ENCODE results near the gene GSTM4.
"Not testable (repeated sequence)": the region's sequence is repeated elsewhere in the genome, so short reads cannot be mapped to it uniquely, and the experiment has no call there.

The GSTM4 gene

GRCh38 chr1:109667452-109668122 is 11.7 kb downstream of the GSTM4 start, which contains the start of gene GSTM2:
GSTM2 (plus strand) TSS chr1:109668057; CDS start chr1:109668116, 59 bp downstream.
- DNase-seq (ENCODE audit: low read depth) = peak; percentile 75

- DNase-seq (ENCODE audit: low read depth) = no peak
These were observed 12.3 kb downstream of the GSTM4 start for GRCh38 chr1:109668123-109668775.

DNA sequence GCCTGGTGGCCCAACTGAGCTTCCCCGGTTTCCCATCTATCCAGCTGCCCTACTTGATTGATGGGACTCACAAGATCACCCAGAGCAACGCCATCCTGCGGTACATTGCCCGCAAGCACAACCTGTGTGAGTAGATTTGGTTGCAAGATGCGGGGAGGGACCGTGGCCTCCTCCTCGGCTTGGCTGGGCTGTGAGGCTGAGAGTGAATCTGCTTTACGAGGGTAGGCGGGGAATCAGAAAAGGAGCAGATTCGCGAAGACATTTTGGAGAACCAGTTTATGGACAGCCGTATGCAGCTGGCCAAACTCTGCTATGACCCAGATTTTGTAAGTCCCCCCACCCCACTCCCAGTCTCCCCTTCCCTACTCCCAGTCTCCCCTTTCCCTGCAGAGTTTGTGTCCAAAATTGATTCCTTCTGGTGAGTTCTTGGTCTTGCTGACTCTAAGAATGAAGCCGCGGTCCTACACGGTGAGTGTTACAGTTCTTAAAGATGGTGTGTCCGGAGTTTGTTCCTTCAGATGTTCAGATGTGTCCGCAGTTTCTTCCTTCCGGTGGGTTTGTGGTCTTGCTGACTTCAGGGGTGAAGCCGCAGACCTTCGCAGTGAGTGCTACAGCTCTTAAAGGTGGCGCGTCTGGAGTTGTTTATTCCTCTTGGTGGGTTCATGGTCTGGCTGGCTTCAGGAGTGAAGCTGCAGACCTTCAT is 13.5 kb downstream of the GSTM4 start:
- no peak for DNase-seq (ENCODE audit: low read depth)

DNA sequence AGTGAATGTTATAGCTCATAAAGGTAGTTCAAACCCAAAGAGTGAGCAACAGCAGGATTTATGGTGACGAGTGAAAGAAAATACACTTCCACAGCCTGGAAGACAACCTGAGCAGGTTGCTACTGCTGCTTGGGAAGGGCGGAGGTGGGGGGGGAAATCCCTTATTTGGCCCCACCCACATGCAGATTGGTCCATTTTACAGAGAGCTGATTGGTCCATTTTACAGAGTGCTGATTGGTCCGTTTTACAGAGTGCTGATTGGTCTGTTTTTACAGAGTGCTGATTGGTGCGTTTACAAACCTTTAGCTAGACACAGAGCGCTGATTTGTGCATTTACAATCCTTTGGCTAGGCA is 14.0 kb downstream of the GSTM4 start:
- DNase-seq (ENCODE audit: low read depth) = not testable (repeated sequence)

GRCh38 chr1:109671067-109671466 is 15.2 kb downstream of the GSTM4 start:
- no peak for DNase-seq (ENCODE audit: low read depth)

- DNase-seq (ENCODE audit: low read depth) = not testable (repeated sequence)
These were observed 18.0 kb downstream of the GSTM4 start for GRCh38 chr1:109673861-109674260.

GRCh38 chr1:109676683-109677381 is 20.9 kb downstream of the GSTM4 start:
- DNase-seq (ENCODE audit: low read depth) = not testable (repeated sequence)

GRCh38 chr1:109677459-109677858 is 21.6 kb downstream of the GSTM4 start:
- no peak for DNase-seq (ENCODE audit: low read depth)

DNA sequence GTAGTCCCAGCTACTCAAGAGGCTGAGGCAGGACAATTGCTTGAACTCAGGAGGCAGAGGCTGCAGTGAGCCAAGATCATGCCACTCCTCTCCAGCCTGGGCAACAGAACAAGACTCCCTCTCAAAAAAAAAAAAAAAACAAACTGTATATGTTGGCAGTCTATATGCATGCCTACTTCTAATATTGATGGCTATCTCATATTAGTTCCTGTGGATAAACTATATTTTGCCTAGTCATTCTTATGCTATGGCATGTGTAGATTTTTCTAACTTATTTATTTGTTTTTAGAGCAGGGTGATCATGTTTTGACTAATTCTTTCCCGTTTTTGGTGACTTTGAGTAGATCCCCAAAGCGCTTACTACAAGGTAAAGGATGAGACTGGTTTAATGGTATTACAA is 22.7 kb downstream of the GSTM4 start:
- not testable (repeated sequence) for DNase-seq (ENCODE audit: low read depth)

GRCh38 chr1:109684777-109685176 is 28.9 kb downstream of the GSTM4 start:
- DNase-seq (ENCODE audit: low read depth) = not testable (repeated sequence)

DNA sequence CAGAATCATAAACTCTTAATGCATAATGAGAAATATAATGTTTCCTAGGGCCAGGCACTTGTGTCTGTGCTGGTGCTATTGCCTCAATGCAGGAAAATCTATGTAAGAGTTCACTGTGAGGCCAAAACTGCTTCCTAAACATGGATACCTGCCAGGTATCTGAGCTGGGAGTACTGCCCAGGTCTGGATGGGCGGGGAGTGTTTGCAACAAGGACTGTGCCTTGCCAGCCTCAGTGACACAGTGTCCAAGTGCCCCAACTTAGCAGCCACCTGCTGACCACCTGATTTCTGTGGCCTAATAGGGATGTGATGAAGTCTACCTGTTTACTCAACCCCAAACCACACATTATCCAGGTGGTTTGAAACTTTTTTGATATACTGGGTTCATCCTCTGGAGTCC is 29.5 kb downstream of the GSTM4 start:
- not testable (repeated sequence) for DNase-seq (ENCODE audit: low read depth)

GRCh38 chr1:109685890-109686289 is 30.0 kb downstream of the GSTM4 start:
- DNase-seq (ENCODE audit: low read depth) = not testable (repeated sequence)

DNA sequence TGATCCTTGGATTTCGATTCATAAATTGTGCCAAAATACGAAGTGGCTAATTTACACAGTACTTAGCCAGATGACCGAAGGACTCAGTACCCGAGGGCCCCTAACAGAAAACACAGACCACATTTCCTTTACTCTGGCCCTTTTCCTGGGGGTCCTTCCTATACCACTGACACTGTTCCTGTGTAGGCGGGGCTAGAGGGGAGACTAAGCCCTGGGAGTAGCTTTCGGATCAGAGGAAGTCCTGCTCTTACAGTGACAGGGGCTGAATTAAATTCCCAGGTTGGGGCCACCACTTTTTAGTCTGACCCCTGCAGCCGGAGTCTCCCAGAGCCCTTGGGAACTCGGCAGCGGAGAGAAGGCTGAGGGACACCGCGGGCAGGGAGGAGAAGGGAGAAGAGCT is 31.2 kb downstream of the GSTM4 start:
- DNase-seq (ENCODE audit: low read depth) = not testable (repeated sequence)

DNA sequence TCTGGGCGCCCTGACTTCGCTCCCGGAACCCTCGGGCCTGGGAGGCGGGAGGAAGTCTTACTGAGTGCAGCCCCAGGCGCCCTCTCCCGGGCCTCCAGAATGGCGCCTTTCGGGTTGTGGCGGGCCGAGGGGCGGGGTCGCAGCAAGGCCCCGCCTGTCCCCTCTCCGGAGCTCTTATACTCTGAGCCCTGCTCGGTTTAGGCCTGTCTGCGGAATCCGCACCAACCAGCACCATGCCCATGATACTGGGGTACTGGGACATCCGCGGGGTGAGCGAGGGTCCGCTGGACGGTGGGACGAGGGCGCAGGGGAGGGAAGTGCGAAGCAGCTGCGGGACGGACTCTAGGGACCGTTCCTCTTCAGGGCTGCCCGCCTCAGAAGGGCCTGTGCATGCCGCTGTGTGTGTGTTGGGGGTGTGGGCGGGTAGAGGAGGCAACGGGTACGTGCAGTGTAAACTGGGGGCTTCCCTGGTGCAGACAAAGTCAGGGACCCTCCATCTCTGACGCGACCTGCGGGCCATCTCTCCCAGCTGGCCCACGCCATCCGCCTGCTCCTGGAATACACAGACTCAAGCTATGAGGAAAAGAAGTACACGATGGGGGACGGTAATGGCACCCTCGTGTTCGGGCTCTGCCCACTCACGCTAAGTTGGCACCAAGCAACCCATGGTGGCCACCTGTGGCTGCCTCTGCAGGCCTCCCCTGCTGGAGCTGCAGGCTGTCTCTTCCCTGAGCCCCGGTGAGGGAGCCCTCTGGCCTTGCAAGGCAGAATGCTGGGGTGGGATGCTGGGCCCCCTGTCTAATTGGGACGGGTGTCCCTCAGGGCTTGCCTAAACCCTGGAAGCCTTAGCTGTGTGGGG is 32.0 kb downstream of the GSTM4 start, which contains the start of gene GSTM1:
Gene GSTM1 (plus strand): TSS at position 177 of the 859 bp plus-strand sequence. CDS start 57 bp downstream, at position 234.
- no peak for DNase-seq (ENCODE audit: low read depth)

DNA sequence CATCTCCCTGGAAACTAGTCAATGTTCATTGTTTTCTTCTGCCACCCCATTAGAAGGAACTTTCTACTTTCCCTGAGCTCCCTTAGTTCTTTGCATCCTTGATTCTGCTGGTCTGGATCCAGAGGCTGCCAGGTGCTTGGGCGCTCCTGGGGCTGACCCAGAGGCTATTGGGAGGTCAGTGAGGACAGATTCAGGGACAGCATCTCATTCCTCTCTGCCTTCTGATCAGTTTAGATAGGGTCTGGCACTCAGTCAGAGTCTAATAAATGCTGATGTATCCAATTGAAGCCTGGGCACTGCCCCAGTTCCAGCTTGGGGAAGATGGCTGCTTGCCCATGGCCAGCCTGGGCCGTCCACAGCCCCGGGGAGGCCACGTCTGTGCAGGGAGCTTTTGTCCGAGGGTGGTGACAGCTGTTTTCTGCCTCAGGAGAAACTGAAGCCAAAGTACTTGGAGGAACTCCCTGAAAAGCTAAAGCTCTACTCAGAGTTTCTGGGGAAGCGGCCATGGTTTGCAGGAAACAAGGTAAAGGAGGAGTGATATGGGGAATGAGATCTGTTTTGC is 34.0 kb downstream of the GSTM4 start:
- no peak for DNase-seq (ENCODE audit: low read depth)

DNA sequence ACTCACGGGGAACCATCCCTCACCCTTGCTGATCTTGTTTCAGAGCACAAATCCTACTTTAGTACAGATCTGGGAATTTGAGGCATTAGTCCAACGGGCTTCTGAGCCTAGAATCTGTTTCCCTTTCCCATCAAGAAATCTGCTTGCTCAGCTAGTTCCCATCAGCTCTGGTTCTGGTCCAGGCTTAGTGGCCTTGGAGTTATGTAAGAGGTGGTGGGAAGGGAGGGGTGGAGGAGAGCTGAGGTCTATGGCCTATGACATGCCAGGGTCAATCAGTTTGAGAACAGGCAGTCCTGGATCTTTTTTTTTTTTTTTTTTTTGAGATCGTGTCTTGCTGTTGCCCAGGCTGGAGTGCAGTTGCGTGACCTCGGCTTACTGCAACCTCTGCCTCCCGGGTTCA is 35.9 kb downstream of the GSTM4 start:
- DNase-seq (ENCODE audit: low read depth) = no peak

DNA sequence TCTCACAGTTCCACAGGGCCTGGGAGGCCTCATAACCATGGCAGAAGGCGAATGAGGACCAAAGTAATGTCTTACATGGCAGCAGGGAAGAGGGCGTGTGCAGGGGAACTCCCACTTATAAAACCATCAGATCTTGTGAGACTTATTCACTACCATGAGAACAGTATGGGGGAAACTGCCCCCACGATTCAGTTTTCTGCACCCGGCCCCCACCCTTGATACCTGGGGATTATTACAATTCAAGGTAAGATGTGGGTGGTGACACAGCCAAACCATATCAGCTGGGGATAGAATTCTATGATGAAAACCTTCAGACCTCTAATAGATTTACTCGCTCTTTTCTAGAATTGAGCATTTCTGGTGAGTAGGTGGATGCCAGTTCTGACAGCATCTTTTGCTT is 38.5 kb downstream of the GSTM4 start:
- DNase-seq (ENCODE audit: low read depth) = not testable (repeated sequence)

DNA sequence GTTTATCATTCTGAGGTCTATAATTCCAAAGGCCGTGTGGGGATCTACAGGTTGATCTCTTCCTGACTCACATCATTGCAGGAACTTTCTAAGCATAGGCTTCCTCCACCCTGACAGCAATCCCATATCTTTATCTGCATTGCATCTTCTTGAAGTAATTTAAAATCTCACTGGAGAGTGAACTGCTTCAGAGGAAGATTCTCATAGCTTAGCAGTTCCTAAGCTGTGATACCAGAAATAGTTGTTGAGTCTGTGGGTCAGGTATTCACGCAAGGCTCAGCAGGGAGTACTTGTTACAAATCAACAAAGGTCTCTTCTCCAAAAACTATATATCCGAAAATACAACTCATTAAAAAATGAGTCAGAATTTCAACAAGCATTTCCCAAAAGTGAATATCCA is 39.2 kb downstream of the GSTM4 start:
- not testable (repeated sequence) for DNase-seq (ENCODE audit: low read depth)

- no peak for DNase-seq (ENCODE audit: low read depth)
These were observed 41.2 kb downstream of the GSTM4 start for GRCh38 chr1:109697066-109697465.

GRCh38 chr1:109697861-109698260 is 42.0 kb downstream of the GSTM4 start:
- DNase-seq (ENCODE audit: low read depth) = not testable (repeated sequence)

- not testable (repeated sequence) for DNase-seq (ENCODE audit: low read depth)
These were observed 47.0 kb downstream of the GSTM4 start for GRCh38 chr1:109702940-109703339.

Measured in activated T-cell treated with anti-CD3 and anti-CD28 coated beads for 24 hours (primary cell).